ENCODE measurements around the gene LIN52. TPM values are rescaled to one million over a fixed set of nuclear protein-coding genes. Genes with fewer than 3 reads are reported as not detected.

Gene LIN52
- total RNA-seq, 1 donor from 2014 or later = 7.3 TPM

DNA sequence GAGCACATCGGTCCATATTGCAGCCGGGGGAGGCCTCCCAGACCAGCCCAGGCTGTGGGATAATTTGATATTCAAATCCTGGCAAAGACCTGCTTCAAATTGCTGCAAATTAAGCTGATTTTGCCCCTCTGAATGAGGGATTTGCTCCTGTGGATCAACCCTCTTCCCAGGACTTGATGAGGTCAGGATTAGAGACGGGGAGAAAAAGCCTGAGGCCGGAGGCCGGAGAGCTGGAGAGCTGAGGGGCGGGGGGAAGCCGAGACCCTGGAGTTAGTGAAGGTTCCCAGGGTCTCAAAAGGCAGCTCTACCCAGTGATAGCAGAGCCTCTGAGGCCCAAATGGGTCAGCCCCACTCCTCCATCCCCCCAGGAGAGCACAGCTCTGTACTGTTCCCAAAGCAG, 137.0 kb downstream of the LIN52 start:
- Mint-ChIP-seq H3K36me3 (ENCODE audit: low read depth, unreplicated experiment) (no peaks in the 10 kb centered on the region), H3K4me1 (ENCODE audit: unreplicated experiment) (no peaks in the 10 kb centered on the region), H3K9me3 (ENCODE audit: unreplicated experiment) (no peaks in the 10 kb centered on the region), H3K4me3 (ENCODE audit: unreplicated experiment) (no peak overlapping the region), H3K27me3 (ENCODE audit: unreplicated experiment) (peaks cover 4% of the 10 kb centered on the region), H3K27ac (ENCODE audit: unreplicated experiment) (no peak overlapping the region)
- DNase-seq (ENCODE audit: low spot score) = no peak
- TF ChIP-seq, protein P1, sequence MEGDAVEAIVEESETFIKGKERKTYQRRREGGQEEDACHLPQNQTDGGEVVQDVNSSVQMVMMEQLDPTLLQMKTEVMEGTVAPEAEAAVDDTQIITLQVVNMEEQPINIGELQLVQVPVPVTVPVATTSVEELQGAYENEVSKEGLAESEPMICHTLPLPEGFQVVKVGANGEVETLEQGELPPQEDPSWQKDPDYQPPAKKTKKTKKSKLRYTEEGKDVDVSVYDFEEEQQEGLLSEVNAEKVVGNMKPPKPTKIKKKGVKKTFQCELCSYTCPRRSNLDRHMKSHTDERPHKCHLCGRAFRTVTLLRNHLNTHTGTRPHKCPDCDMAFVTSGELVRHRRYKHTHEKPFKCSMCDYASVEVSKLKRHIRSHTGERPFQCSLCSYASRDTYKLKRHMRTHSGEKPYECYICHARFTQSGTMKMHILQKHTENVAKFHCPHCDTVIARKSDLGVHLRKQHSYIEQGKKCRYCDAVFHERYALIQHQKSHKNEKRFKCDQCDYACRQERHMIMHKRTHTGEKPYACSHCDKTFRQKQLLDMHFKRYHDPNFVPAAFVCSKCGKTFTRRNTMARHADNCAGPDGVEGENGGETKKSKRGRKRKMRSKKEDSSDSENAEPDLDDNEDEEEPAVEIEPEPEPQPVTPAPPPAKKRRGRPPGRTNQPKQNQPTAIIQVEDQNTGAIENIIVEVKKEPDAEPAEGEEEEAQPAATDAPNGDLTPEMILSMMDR (IDR thresholded peaks at IDR 0.05; ENCODE audit: unreplicated experiment) = no peak

DNA sequence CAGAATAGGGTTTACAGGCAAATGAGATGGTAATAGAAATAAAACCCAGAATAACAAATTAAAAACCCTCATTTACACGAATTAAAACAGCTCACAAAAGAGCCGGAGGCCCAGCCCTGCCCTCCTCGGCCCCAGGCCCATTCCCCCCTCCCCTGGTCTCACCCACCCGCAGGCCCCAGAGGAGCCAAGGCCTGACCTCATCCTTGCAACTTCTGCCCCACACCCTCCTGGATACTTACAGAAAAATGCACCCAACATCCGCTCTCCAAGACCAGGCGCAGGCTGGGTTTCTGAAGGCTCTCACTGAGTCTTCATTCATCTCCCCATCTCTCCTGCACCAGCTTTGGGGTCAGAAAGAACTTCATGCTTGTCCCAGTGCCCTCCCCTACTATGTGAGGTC, 138.3 kb downstream of the LIN52 start:
- Mint-ChIP-seq H3K9me3 (ENCODE audit: unreplicated experiment) (no peaks in the 10 kb centered on the region), H3K4me1 (ENCODE audit: unreplicated experiment) (no peaks in the 10 kb centered on the region), H3K36me3 (ENCODE audit: low read depth, unreplicated experiment) (no peaks in the 10 kb centered on the region), H3K27me3 (ENCODE audit: unreplicated experiment) (peaks cover 4% of the 10 kb centered on the region), H3K4me3 (ENCODE audit: unreplicated experiment) (no peak overlapping the region), H3K27ac (ENCODE audit: unreplicated experiment) (no peak overlapping the region)
- TF ChIP-seq, protein P1 (IDR thresholded peaks at IDR 0.05; ENCODE audit: unreplicated experiment) = no peak
- DNase-seq (ENCODE audit: low spot score) = no peak

DNA sequence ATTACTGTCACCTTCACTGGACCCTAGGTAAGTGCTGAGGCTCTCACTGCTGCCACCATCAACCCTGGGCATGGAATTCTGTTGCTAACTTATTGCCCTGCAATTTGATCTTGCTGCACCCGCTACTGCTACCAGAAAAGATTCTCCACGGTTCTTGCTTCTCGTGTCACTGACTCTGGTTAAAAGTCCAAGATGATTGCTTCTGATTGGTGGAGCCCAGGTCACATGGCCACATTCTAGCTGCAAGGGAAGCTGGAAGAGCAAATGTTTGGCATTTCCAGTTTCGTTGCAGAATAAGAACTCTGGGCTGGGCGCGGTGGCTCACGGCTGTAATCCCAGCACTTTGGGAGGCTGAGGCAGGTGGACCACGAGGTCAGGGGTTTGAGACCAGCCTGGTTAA, 147.0 kb downstream of the LIN52 start:
- Mint-ChIP-seq H3K4me1 (ENCODE audit: unreplicated experiment) (no peaks in the 10 kb centered on the region), H3K4me3 (ENCODE audit: unreplicated experiment) (no peak overlapping the region), H3K36me3 (ENCODE audit: low read depth, unreplicated experiment) (peaks cover 3% of the 10 kb centered on the region), H3K9me3 (ENCODE audit: unreplicated experiment) (no peaks in the 10 kb centered on the region), H3K27me3 (ENCODE audit: unreplicated experiment) (peaks cover 10% of the 10 kb centered on the region), H3K27ac (ENCODE audit: unreplicated experiment) (no peak overlapping the region)
- DNase-seq (ENCODE audit: low spot score) = no peak
- TF ChIP-seq, protein P1 (IDR thresholded peaks at IDR 0.05; ENCODE audit: unreplicated experiment) = no peak

DNA sequence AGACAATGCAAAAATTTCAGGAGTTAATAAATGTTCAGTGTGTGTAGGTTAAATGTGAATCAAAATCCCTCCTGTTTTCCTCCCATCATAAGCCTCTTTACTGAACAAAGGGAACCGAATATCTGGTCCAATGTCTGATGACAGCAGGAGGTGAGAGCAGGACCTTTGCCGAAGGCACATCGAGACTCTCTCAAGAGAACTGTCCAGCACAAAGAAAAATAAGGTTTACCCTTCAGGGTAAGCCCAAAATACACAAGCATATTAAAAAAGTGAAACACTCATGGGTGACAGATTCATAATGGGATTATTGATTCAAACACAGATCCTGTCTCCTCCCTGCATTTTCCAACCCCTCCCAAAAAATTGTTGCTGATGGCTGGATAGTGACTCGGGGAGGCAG, 150.3 kb downstream of the LIN52 start:
- no peak overlapping the region for H3K4me3 Mint-ChIP-seq (ENCODE audit: unreplicated experiment)
- H3K9me3 Mint-ChIP-seq (ENCODE audit: unreplicated experiment) = no peaks in the 10 kb centered on the region
- TF ChIP-seq, protein P1 (IDR thresholded peaks at IDR 0.05; ENCODE audit: unreplicated experiment) = no peak
- DNase-seq (ENCODE audit: low spot score) = no peak
- H3K36me3 Mint-ChIP-seq (ENCODE audit: low read depth, unreplicated experiment) = peaks cover 3% of the 10 kb centered on the region
- H3K27ac Mint-ChIP-seq (ENCODE audit: unreplicated experiment) = no peak overlapping the region
- H3K4me1 Mint-ChIP-seq (ENCODE audit: unreplicated experiment) = peaks cover 6% of the 10 kb centered on the region
- H3K27me3 Mint-ChIP-seq (ENCODE audit: unreplicated experiment) = peaks cover 15% of the 10 kb centered on the region

DNA sequence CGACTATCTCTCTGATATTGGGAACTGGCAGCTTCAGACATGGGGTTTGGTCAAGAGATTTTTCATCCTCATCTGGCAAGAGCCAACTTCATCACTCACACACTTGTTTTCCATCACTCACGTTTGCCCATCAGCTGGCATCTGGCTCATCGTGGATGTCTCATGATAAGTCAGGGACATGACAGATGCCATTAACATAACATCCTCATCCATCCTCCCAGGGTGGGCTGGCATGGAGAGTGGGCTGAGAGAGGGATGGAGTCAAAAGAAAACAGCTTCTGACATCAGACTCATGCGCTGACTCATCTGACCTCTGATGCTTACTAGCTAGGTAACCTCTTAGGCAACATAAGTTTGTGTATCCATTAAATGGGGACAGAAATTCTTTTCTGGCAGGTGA, 152.7 kb downstream of the LIN52 start:
- peaks cover 27% of the 10 kb centered on the region for H3K27me3 Mint-ChIP-seq (ENCODE audit: unreplicated experiment)
- no peak overlapping the region for H3K27ac Mint-ChIP-seq (ENCODE audit: unreplicated experiment)
- no peaks in the 10 kb centered on the region for H3K9me3 Mint-ChIP-seq (ENCODE audit: unreplicated experiment)
- H3K4me1 Mint-ChIP-seq (ENCODE audit: unreplicated experiment) = peaks cover 14% of the 10 kb centered on the region
- peaks cover 3% of the 10 kb centered on the region for H3K36me3 Mint-ChIP-seq (ENCODE audit: low read depth, unreplicated experiment)
- no peak overlapping the region for H3K4me3 Mint-ChIP-seq (ENCODE audit: unreplicated experiment)
- TF ChIP-seq, protein P1 (IDR thresholded peaks at IDR 0.05; ENCODE audit: unreplicated experiment) = no peak
- no peak for DNase-seq (ENCODE audit: low spot score)

Measured in endothelial cell (in vitro differentiated cells).